H1 (cell line): ENCODE results near the gene LIN28B. TPM values are rescaled to one million over a fixed set of nuclear protein-coding genes. Genes with fewer than 3 reads are reported as not detected.

Experiments
- BRCA1 ChIP-seq: IDR thresholded peaks from 2 replicates; pipeline ENCODE4 v1.6.1; 2012; ENCODE audit warnings: low read depth, low read length, improper control_type of control experiment
- RNF2 ChIP-seq: fragments of 200-900, 300-1000 bp; sonication (generic); IDR thresholded peaks from 2 replicates; pipeline ENCODE4 v1.7.1; 2016; ENCODE audit warnings: borderline replicate concordance, low read depth, mild to moderate bottlenecking, antibody characterized with exemption, low read length; ENCODE audit not compliant: poor library complexity, severe bottlenecking; ENCODE audit errors: missing control alignments
- SAP30 ChIP-seq: fragments of 300-600 bp; sonication (generic); IDR thresholded peaks from 2 replicates; pipeline ENCODE4 v1.7.1; 2012; ENCODE audit warnings: low read length, moderate library complexity, mild to moderate bottlenecking, inconsistent platforms; ENCODE audit not compliant: insufficient read depth, insufficient replicate concordance
- TAF1 ChIP-seq: IDR thresholded peaks from 2 replicates; pipeline ENCODE4 v1.6.1; 2011; ENCODE audit warnings: mild to moderate bottlenecking, low read depth, low read length
- TCF12 ChIP-seq: IDR thresholded peaks from 2 replicates; pipeline ENCODE4 v1.6.1; 2011; ENCODE audit warnings: low read depth, mild to moderate bottlenecking, low read length
- polyA plus RNA-seq, 7 experiments: library from polyadenylated mRNA; depleted of rRNA in 3 of 7; stranded (reverse) in 5 of 7; unstranded in 2 of 7; fragments of >200 nt in 5 of 7; fragments of 200-250 nt in 2 of 7; gene quantifications; 1 replicate in 5 of 7; 2 replicates in 1 of 7; 4 replicates in 1 of 7; pipeline versions ENCODE4 v1.2.1 to v1.2.3, GENCODE V29; 2011 to 2013; ENCODE audit warnings: missing spikeins in 2 of 7, mixed read lengths in 2 of 7
- total RNA-seq: library from RNA; stranded (reverse); fragmentation: NEBNext Ultra II Directional; extraction: Animal tissue kit (Norgen Biotek cat#: 25700); gene quantifications from 2 replicates; pipeline ENCODE4 v1.2.1, GENCODE V29; 2021

Gene LIN28B
- total and polyA plus RNA-seq, 2 of the 8 experiments (the other 6 are each of a cell fraction or from before 2014, with no cell fraction given) = 27.4 to 94.7 TPM

DNA sequence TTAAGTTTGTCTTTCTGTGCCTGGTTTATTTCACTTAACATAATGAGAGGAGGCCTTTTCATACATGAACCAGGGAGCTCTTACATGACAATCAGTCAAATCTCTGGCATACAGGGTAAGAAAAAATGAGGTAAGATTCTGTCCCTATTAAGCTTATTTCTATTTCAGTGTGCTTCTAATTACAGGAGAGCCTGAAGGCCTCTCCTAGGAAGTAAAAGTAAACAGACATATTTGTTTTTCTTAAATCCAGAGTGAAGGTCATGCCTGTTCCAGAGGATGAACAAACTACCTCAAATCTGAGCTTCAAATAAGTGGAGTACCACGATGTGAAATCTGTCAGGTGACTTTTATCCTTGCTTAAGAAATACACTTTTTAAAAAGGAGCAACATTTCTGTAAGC is 150.3 kb downstream of the LIN28B start (continued):
- no peak for TF ChIP-seq TCF12
- TF ChIP-seq TAF1 = no peak
- no peak for TF ChIP-seq BRCA1
- no peak for TF ChIP-seq RNF2
- no peak for TF ChIP-seq SAP30
